Esophagus muscularis mucosa (tissue), 4 donors: ENCODE measurements around the gene ATP5PO.

Experiments used
- CTCF ChIP-seq, 3 experiments: fragments of 200-600 bp in 2 of 3; fragments of 450-650 bp in 1 of 3; sonication (generic) in 2 of 3; IDR thresholded peaks; one replicate each; pipeline ENCODE4 v1.5.1; 2017 to 2019; ENCODE audit warnings: antibody characterized with exemption in 3 of 3, mild to moderate bottlenecking in 2 of 3, moderate library complexity in 1 of 3
- EP300 ChIP-seq: sonication (generic); formaldehyde crosslinking; IDR thresholded peaks from one replicate; pipeline ENCODE4 v1.6.1; 2017; ENCODE audit warnings: antibody characterized with exemption
- POLR2AphosphoS5 ChIP-seq, 2 donors: sonication (generic); formaldehyde crosslinking; IDR thresholded peaks; one replicate each; pipeline ENCODE4 v1.6.1; 2017; ENCODE audit warnings: antibody characterized with exemption in 2 of 2

GRCh38 chr21:33945652-33946270, 30.2 kb upstream of the ATP5PO start:
- TF ChIP-seq CTCF (IDR thresholded peaks at IDR 0.05): no peak
- no peak for TF ChIP-seq POLR2AphosphoS5 (IDR thresholded peaks at IDR 0.05)
- no peak for TF ChIP-seq EP300
